Measurements from ENCODE around the gene TRPV5. TPM values are rescaled to one million over a fixed set of nuclear protein-coding genes. Genes with fewer than 3 reads are reported as not detected.
A peak's percentile ranks its signal among the peaks of the same experiment; 100 is the strongest.

The TRPV5 gene
- total RNA-seq, 4 donors from 2014 or later: not detected

GRCh38 chr7:142914121-142914520 lies 19.4 kb downstream of the TRPV5 start:
- WGBS, 2 donors: 50 to 60% methylated on average over 1 of the region's 1 CpG
- peaks cover 0 to 18% (median 0%) of the 10 kb centered on the region in 4 donors for H3K27me3 ChIP-seq
- H3K9me3 ChIP-seq: no peaks in the 10 kb centered on the region
- no peak overlapping the region for H3K4me3 ChIP-seq
- H3K4me1 ChIP-seq: peaks cover 0 to 34% (median 0%) of the 10 kb centered on the region in 3 donors
- peak overlapping the region in 1 of 4 donors; percentile 7 for H3K27ac ChIP-seq
- H3K36me3 ChIP-seq: no peaks in the 10 kb centered on the region
- DNase-seq: no peak
- TF ChIP-seq POLR2A (IDR thresholded peaks at IDR 0.05): no peak
- TF ChIP-seq, protein P1, sequence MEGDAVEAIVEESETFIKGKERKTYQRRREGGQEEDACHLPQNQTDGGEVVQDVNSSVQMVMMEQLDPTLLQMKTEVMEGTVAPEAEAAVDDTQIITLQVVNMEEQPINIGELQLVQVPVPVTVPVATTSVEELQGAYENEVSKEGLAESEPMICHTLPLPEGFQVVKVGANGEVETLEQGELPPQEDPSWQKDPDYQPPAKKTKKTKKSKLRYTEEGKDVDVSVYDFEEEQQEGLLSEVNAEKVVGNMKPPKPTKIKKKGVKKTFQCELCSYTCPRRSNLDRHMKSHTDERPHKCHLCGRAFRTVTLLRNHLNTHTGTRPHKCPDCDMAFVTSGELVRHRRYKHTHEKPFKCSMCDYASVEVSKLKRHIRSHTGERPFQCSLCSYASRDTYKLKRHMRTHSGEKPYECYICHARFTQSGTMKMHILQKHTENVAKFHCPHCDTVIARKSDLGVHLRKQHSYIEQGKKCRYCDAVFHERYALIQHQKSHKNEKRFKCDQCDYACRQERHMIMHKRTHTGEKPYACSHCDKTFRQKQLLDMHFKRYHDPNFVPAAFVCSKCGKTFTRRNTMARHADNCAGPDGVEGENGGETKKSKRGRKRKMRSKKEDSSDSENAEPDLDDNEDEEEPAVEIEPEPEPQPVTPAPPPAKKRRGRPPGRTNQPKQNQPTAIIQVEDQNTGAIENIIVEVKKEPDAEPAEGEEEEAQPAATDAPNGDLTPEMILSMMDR (IDR thresholded peaks at IDR 0.05): no peak
- intact Hi-C loops (cut with DNase I): no loop called here

DNA sequence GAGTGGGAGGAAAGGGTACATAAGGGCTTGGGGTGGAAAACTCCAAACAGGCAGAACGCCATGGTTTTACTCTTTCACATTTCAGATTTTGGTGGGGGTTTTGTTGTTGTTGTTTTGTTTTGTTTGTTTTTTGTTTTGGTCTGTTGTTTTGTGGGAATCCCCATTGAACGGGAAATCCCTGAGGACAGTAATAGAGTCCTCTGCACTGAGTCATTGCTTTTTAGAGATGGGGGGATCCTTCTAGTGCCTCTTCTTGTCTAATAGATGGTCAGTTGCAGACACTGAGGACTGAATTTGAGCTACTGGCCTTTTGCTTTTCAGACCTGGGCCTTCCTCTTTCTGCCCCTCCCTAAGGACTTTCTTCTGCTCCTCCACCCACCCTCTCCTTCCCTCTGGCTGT lies 20.0 kb downstream of the TRPV5 start:
- Histone ChIP-seq H3K9me3 (no peaks in the 10 kb centered on the region), H3K36me3 (no peaks in the 10 kb centered on the region), H3K4me3 (no peak overlapping the region), H3K27ac (peak overlapping the region in 1 of 4 donors; percentile 7), H3K27me3 (peaks cover 0 to 18% (median 0%) of the 10 kb centered on the region in 4 donors), H3K4me1 (peaks cover 0 to 39% (median 0%) of the 10 kb centered on the region in 3 donors)
- intact Hi-C loops (cut with DNase I): no loop called here
- WGBS, 2 donors: 49 to 62% methylated on average over 2 of the region's 2 CpGs
- no peak for DNase-seq
- TF ChIP-seq POLR2A (IDR thresholded peaks at IDR 0.05): no peak
- TF ChIP-seq, protein P1 (IDR thresholded peaks at IDR 0.05): no peak

DNA sequence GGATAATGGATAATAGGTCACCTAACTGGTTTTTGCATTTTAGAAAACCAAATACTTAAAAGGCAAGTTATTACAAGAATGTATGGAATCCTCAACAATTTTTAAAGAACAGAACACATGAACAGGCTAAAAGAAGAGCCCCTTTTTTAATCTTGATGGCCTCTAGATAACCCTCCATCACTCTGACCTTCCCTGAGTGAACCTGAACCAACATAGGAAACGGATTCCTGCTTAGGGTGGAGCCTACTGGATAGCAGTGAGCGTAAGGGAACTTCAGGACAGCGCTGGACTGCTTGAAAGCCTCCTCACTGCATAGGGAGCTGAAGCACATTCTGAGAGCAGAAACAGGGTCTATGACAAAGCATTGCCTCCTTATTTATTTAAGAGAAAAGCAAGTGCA lies 20.5 kb downstream of the TRPV5 start:
- H3K9me3 ChIP-seq: no peaks in the 10 kb centered on the region
- H3K27ac ChIP-seq: no peak overlapping the region
- H3K4me3 ChIP-seq: no peak overlapping the region
- intact Hi-C loops (cut with DNase I): no loop called here
- DNase-seq: no peak
- H3K27me3 ChIP-seq: peaks cover 0 to 22% (median 0%) of the 10 kb centered on the region in 4 donors
- H3K36me3 ChIP-seq: no peaks in the 10 kb centered on the region
- H3K4me1 ChIP-seq: peaks cover 0 to 39% (median 0%) of the 10 kb centered on the region in 3 donors
- WGBS, 2 donors: 50 to 58% methylated on average over 3 of the region's 3 CpGs
- TF ChIP-seq, protein P1 (IDR thresholded peaks at IDR 0.05): no peak
- TF ChIP-seq POLR2A (IDR thresholded peaks at IDR 0.05): no peak

GRCh38 chr7:142910481-142910880 lies 23.1 kb downstream of the TRPV5 start:
- Histone ChIP-seq H3K27ac (no peak overlapping the region), H3K4me3 (no peak overlapping the region), H3K9me3 (no peaks in the 10 kb centered on the region), H3K36me3 (no peaks in the 10 kb centered on the region), H3K27me3 (peaks cover 0 to 17% (median 0%) of the 10 kb centered on the region in 4 donors), H3K4me1 (peaks cover 0 to 39% (median 0%) of the 10 kb centered on the region in 3 donors)
- TF ChIP-seq, protein P1 (IDR thresholded peaks at IDR 0.05): no peak
- intact Hi-C loops (cut with DNase I): no loop called here
- no peak for DNase-seq
- WGBS, 2 donors: 63 to 76% methylated on average over 2 of the region's 2 CpGs

- Histone ChIP-seq H3K36me3 (no peaks in the 10 kb centered on the region), H3K4me1 (peaks cover 0 to 39% (median 0%) of the 10 kb centered on the region in 3 donors), H3K4me3 (no peak overlapping the region), H3K9me3 (no peaks in the 10 kb centered on the region), H3K27ac (no peak overlapping the region), H3K27me3 (peaks cover 0 to 17% (median 0%) of the 10 kb centered on the region in 4 donors)
- intact Hi-C loops (cut with DNase I): no loop called here
- 27 to 37% methylated on average over 2 of the region's 2 CpGs for WGBS, 2 donors
- DNase-seq: no peak
- TF ChIP-seq, protein P1 (IDR thresholded peaks at IDR 0.05): no peak
- TF ChIP-seq POLR2A (IDR thresholded peaks at IDR 0.05): no peak
Measured at GRCh38 chr7:142910031-142910433, 23.5 kb downstream of the TRPV5 start.
